Activated B cell treated with CpG ODN at 0.5 μM for 24 hours (primary cell): ENCODE data around the gene EML5. TPM values are rescaled to one million over a fixed set of nuclear protein-coding genes. Genes with fewer than 3 reads are reported as not detected.

Experiments used
- total RNA-seq: library from RNA; stranded (reverse); gene quantifications from 2 replicates; pipeline ENCODE4 v1.2.3, GENCODE V29; 2022

The EML5 gene
- total RNA-seq, 1 donor from 2014 or later: 5.0 TPM

Other genes starting within 250 kb of the EML5 start
- 0.10 and 0.31 TPM in 2 replicates for gene PTPN21, start 237.9 kb downstream of the EML5 start, total RNA-seq
- gene ZC3H14, start 229.9 kb downstream of the EML5 start, total RNA-seq: 38.7 and 45.0 TPM in 2 replicates
- gene TTC8, start 31.7 kb upstream of the EML5 start, total RNA-seq: 4.8 and 6.0 TPM in 2 replicates